ENCODE results near the gene CFAP54. TPM values are rescaled to one million over a fixed set of nuclear protein-coding genes. Genes with fewer than 3 reads are reported as not detected.

Gene CFAP54
- total RNA-seq, 3 donors from 2014 or later = 0.43 to 1.9 (median 0.82) TPM

DNA sequence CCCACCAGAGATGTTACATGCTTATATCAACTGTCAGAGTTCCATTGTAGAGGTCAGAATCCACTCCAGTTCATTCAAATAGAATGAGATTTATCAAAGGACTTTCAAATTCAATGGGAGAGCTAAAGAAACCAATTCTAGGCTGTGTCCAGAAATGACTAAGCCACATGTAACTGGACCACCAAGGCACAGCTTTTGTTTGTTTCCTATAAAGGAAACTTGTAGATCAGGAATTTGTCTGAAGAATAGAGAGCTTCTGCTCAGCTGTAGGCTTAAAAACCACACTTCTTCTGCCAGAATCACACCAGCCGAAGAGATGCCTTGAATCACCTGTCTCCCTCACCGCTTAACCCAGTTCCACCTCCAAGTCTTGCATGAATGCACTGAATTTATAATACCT is 283.7 kb downstream of the CFAP54 start:
- H3K4me1 ChIP-seq (ENCODE audit: low read depth) = no peaks in the 10 kb centered on the region
- ATAC-seq (no peak), DNase-seq (no peak)
- TF ChIP-seq, protein P1, sequence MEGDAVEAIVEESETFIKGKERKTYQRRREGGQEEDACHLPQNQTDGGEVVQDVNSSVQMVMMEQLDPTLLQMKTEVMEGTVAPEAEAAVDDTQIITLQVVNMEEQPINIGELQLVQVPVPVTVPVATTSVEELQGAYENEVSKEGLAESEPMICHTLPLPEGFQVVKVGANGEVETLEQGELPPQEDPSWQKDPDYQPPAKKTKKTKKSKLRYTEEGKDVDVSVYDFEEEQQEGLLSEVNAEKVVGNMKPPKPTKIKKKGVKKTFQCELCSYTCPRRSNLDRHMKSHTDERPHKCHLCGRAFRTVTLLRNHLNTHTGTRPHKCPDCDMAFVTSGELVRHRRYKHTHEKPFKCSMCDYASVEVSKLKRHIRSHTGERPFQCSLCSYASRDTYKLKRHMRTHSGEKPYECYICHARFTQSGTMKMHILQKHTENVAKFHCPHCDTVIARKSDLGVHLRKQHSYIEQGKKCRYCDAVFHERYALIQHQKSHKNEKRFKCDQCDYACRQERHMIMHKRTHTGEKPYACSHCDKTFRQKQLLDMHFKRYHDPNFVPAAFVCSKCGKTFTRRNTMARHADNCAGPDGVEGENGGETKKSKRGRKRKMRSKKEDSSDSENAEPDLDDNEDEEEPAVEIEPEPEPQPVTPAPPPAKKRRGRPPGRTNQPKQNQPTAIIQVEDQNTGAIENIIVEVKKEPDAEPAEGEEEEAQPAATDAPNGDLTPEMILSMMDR (IDR thresholded peaks at IDR 0.05) = no peak
- no peaks in the 10 kb centered on the region for H3K36me3 ChIP-seq (ENCODE audit: low read depth)
- no peaks in the 10 kb centered on the region for H3K9me3 ChIP-seq
- H3K4me3 ChIP-seq = no peak overlapping the region
- intact Hi-C loops (cut with DNase I, micrococcal nuclease) = no loop called here

DNA sequence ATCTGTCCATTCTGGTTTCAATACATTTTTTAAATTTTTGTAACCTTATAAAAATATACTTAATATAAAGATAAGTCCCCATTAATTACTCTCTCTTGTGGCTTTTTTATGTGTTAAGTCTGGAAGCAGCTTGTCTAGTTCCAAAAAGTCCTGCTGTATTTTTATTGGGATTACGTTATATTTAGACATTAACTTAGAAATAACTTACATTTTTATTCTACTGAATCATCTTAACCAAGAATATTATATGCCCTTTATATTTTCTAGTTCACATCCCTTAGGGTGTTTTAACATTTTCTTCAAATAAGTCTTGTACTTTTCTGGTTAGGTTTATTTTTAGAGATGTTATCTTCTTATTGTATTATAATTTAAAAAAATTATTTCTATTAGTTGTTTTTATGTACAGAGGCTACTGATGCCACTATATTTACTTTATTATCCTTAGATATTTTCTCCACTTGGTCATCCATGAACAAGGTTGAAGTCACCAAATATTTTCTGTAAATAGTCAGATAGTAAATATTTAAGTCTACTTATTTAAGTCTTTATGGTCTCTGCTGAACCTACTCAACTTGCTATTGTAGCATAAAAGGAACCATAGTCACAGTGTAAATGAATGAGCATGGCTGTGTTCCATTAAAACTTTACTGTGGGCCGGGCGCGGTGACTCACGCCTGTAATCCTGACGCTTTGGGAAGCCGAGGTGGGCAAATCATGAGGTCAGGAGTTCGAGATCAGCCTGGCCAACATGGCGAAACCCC is 285.3 kb downstream of the CFAP54 start:
- intact Hi-C loops (cut with DNase I, micrococcal nuclease) = no loop called here
- H3K4me1 ChIP-seq (ENCODE audit: low read depth) = no peaks in the 10 kb centered on the region
- ATAC-seq = no peak
- no peaks in the 10 kb centered on the region for H3K36me3 ChIP-seq (ENCODE audit: low read depth)
- DNase-seq = no peak
- H3K4me3 ChIP-seq = no peak overlapping the region
- TF ChIP-seq, protein P1 (IDR thresholded peaks at IDR 0.05) = no peak
- no peaks in the 10 kb centered on the region for H3K9me3 ChIP-seq

DNA sequence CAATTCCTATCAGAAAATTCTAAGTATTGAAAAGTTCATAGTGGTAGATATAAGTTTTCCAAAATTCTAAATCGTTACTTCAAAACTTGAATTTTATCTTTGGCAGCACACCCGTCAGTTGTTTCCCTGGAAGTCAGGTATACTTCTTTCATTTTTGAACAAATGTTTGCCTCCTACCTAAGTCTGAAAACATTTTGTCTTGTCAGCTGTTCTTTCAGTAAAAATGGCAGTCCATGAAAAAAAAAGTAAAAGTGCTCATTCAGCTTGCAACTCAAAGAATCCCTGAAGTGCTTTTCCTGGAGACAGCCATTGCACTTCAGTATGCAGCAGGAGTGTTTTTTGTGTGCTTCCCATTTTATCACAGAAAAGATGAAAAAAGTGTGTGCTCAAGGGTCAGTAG is 287.5 kb downstream of the CFAP54 start:
- TF ChIP-seq, protein P1 (IDR thresholded peaks at IDR 0.05) = no peak
- ATAC-seq = no peak
- H3K9me3 ChIP-seq = no peaks in the 10 kb centered on the region
- DNase-seq = no peak
- intact Hi-C loops (cut with DNase I, micrococcal nuclease) = no loop called here
- H3K4me1 ChIP-seq (ENCODE audit: low read depth) = no peaks in the 10 kb centered on the region
- no peak overlapping the region for H3K4me3 ChIP-seq
- no peaks in the 10 kb centered on the region for H3K36me3 ChIP-seq (ENCODE audit: low read depth)

DNA sequence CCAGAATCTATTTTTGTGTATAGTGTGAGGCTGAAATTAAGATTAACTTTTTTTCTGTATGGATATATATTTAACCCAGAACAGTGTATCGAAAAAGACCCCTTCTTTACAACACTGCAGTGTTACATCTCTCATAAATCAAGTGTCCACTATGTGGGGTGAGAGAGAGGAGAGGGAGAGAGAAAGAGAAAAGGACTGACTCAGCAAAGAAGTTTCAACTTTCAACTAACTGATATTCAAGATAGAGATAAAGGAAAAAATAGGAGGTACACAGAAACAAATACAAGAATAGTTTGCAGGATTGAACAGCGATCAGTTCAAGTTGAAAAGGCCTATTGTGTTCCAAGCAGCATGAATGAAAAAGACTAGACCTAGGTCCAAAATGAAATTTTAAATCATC is 291.0 kb downstream of the CFAP54 start:
- Histone ChIP-seq H3K36me3 (ENCODE audit: low read depth) (no peaks in the 10 kb centered on the region), H3K9me3 (no peaks in the 10 kb centered on the region), H3K4me3 (no peak overlapping the region), H3K4me1 (ENCODE audit: low read depth) (no peaks in the 10 kb centered on the region)
- ATAC-seq (no peak), DNase-seq (no peak)
- TF ChIP-seq, protein P1 (IDR thresholded peaks at IDR 0.05) = no peak
- intact Hi-C loops (cut with DNase I, micrococcal nuclease) = no loop called here

DNA sequence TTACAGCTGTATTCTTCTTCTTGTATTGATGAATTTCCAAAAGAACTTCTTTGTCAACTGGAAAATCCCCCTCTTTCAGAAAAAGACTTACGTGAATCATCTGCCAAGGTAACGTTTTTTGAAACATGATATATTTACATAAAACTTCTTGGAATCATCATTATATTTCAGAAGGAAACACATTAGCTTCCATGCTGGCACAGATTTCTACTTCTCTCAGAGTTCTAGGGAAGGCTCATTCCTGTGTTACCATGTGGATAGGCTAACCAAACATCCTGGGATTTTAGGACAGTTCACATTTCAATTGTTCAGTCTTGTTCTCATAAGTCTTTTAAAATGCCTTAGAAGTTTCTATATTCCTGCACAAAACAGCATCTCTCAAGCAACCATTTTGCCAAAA is 297.4 kb downstream of the CFAP54 start:
- DNase-seq (no peak), ATAC-seq (no peak)
- H3K36me3 ChIP-seq (ENCODE audit: low read depth) = no peaks in the 10 kb centered on the region
- intact Hi-C loops (cut with DNase I, micrococcal nuclease) = no loop called here
- TF ChIP-seq, protein P1 (IDR thresholded peaks at IDR 0.05) = no peak
- H3K9me3 ChIP-seq = no peaks in the 10 kb centered on the region
- H3K4me3 ChIP-seq = no peak overlapping the region
- no peaks in the 10 kb centered on the region for H3K4me1 ChIP-seq (ENCODE audit: low read depth)

All from mucosa of descending colon (tissue), 3 donors.